HG03064 (cell line): Measurements from ENCODE around the gene CCDC182.

Source experiments
- ATAC-seq: cut with Tn5 transposase; IDR thresholded peaks from one replicate; pipeline ENCODE4 v1.9.1; 2021; ENCODE audit warnings: low read depth; ENCODE audit not compliant: unreplicated experiment

The CCDC182 gene

DNA sequence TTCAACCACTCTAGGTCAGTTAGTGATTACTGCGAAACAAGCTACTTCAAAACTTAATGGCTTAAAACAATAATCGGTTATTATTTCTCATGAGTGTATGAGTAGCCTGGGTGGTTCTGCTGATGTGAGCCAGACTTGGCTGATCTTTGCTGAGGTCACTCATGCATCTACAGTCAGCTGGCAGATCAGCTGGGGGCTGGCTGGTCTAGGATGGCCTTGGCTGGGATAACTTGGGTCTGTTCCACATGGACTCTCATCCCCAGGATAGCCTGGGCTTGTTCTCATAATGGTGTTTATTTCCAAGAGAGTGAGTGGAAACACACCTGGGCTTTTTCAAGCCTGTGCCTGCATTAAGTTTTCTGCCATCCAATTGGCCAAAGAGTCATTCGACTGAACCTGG is 13.0 kb downstream of the CCDC182 start:
- ATAC-seq = no peak

DNA sequence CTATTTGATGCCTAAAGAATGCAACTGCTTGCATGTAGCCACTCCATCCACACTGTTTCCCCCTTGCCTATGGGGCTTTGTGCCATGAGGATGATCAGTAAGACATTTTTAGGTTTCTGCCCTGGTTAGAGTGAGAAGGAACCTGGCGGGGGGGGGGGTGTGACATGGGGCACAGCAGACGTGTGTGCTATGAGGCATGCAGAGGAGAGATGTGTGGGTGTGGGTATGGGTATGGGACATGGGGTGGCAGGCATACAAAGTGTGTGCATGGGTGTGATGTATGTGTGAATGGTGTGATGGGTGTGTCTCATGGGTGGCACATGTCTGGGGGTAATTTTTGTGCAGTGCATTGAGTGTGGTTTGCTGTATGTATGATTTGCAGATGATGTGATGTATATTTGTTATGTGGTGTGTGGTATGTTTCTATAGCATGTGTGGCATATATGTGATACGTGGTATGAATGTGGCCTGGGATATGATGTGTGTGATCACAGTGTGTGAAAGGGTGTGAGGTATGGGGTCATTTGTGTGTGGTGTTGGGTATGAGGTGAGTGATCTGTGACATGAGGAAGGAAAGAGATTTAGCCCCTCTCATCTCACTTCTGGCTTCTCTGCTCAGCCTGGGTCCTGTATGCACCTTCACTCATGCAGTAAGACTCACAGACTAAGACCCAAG is 14.9 kb downstream of the CCDC182 start:
- ATAC-seq = no peak

DNA sequence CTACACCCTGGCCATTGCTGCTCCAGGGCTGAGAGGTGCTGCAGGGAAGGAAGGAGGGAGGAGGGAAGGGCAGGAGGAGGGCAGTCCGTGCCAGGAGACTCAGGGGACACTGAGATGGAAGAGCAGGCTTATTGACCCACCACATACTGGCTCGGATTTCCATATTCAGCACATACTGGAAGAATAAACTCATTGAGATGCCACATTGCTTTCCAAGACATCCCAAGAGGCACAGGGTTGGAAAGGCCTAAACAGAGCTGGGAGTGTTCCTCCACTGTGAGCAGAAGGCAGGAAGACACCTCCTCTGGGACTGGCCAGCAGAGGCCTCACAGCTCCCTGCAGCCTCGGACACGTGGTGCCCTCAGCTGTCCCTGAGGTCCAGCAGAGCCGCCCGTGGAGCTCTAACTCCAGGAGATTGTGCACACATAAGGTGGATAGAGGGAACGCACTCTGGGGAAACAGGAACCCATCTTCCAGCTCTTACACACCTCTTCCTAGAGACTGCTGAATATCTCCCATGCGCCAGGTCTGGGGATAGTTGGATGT is 17.4 kb downstream of the CCDC182 start:
- no peak for ATAC-seq

DNA sequence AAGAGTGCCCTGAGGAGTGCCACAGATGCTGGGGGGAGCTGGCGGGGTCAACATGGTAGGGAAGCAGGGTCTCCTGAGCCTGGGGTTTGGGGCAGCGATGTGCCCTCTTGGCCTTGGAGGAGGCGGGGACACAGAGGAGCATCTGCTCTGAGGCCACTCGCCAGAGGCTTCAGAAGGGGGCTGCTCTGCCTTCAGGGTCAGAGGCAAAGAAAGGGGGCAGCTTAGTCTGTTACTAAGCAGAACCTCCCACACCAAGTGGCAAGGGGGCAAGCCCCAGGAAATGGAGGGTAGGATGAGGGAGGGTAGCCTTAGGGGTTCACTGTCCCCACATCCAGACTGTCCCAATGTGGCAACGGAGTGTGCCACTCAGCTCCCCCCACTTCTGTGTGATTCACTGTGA is 18.3 kb downstream of the CCDC182 start:
- ATAC-seq = no peak

DNA sequence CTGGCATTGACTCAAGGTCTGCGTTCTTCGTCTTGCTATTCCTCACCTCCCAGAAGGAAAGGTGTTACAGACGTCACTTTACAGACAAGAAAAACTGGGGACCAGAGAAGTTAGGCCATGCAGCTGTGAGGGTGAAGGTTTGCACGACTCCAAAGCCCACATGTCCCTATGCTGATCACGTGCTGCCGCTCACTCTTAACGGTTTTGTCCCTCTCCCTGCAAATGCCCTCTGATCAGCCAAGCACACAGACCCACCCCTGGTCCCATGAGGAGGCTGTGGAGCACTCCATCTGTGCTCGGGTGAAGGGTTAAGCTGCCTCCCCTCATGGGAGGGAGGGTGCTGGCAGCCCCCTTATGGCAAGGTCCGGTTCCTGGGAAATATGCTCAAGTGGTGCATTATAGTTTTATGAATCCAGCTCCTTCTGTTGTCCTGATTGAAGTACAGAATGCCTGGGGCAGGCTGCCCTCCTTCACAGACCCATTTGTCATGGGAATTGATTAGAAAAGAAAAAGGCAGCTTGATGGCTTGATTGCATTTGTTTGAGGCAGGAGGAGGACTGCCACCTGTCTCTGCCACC is 18.8 kb downstream of the CCDC182 start:
- no peak for ATAC-seq

DNA sequence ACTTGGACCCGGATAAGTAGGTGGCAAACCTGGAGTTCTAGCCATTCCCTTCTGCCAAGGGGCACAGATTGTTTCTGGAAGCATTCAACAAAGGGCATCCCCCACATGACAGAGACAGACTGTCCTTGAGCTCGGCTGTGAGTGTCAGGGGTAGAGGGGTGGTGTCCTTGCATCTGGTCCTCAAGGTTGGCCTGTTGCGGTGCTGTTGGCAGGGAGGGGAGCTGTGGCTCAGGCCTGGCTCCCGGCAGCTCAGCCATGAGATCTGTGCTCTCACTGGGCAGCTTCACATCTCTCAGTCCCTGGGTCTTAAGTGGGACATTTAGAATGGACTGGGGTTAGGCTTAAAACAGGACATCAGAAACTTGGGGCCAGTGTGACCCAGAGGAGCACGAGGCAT is 20.4 kb downstream of the CCDC182 start:
- ATAC-seq = no peak

DNA sequence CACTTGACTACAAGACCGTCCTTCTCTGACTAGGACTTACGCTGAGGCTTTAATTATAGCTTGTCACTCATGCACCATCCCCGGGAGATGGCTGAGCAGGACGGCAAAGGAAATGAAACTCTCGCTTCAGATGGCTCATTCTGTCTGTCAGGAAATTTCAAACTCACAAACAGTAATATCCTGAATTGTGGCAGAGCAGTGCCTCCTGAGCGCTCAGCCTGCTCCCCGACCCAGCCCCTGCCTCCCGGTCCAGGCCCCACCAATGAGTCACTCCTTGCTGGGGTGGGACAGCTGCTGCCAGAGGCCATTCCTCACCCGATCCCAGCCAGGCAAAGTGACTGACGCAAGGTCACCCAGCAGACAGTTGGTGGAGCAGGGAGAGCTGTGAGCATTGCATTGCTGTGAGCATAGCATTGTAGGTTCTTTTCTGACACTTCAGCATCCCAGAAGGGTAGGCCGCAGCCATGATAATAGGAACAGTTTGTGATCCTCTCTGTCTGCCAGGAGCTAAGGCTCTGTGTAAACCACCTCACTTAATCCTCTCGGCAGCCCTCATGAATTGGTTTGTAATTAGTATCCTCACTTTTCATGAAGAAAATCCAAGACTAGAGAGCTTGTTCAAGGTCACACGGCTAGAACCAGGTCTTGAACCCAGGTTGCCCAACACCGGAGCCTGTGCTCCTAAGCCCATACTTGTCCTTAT is 20.9 kb downstream of the CCDC182 start:
- ATAC-seq = no peak

DNA sequence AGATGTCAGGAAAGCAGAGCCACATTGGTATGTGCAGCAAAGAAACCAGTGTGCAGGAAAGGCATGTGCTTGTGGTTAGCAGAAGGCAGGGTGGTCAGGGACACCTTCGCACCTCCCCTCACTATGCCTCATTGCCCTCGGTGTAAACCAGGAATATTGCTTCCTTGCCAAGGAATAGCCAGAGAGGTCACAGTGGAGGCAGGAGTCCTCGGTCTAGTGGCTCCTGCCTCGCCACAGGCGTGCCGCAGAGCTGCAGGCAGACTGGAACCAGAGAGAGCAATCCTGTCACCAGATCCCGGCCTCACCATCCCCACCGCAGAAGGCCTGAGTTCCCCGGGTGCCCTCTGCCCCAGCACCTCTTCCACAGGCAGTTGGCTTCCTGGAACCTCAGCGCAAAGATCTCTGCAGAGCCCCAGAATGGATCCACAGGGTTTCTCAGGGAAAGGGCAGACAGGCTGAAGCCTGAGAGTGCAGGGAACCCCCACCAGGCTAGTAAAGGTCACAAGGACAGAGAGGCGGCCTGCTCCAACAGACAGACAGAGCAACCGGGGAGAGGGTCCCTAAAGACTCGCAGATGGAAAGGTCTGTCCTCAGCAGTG is 21.6 kb downstream of the CCDC182 start:
- ATAC-seq = no peak

DNA sequence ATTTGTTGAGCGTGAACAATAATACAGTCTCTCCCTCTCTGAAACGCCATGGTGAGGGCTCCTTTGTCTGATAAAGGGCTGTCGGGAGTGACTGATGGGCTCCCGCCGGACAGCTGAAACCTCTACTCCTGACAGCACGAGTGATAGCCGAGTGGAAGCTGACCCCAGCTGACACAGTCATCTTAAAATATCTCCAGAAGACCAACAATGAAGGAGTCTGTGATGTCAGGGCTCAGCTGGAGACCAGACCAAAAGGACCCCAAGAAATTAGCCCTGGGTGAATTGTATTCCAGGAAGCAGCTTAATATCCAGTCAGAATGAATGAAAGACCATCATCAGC is 22.4 kb downstream of the CCDC182 start:
- ATAC-seq = no peak

DNA sequence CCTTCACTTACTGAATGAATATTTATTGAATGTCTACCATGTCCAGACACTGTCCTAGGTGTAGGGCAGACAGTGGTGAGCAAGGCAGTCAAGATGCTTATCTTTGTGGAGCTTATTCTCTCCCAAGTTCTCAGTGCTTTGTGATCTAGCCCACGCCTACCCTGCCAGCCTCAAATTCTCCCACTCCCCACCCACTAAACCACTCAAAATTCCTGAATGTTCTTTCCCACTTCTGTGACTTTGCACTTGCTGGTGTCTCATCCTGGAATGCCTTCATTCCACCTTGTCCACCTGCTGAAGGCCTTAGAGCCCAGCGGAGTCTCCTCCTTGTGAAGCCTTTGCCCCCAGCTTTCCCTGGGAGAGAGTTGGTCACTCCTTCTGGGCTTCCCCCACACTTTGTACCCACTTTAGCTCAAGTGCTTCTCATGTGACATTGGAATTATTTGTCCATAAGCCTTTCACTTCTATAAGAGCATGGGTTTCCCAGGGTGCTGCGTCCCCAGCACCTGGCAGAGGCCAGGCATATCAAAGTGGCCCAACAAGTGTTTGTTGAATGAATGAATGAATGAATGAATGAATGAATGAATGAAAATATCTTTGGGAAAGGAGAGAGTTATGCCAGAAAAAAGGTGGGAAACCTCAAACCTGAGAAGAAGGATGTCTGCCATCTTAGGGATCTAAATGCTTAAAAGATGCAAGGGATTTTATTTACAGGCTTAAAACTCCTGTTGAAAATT is 23.0 kb downstream of the CCDC182 start:
- no peak for ATAC-seq

DNA sequence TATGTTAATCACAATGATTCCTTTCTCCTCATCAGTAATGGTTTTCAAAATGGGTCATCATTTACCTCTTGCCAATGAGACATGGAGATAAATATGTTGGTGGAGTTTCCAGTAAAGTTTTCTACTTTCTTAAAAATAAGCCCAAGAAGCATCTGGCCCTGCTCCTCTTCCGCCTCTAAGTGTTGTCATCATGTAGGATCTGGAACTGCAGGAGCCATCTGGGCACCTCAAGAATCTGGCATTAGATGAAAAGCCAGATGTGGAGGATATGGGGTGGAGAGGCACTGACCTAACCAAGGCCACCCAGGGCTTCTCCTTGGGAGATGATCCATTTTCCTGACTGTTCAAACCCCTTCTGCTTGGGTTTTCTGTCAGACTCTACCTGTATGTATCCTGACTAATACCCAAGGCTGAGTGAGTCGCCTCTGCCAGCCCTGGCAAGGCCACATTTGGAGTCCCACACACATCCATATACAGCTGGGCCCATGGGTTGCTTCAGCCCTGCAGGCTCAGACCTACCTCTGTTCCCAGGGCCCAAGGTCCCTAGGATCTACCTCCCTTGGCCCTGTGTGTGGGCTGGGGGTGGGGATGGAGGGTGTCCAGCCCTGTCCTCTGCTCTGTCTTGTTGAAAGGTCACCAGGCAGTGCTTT is 24.6 kb downstream of the CCDC182 start:
- ATAC-seq = no peak

DNA sequence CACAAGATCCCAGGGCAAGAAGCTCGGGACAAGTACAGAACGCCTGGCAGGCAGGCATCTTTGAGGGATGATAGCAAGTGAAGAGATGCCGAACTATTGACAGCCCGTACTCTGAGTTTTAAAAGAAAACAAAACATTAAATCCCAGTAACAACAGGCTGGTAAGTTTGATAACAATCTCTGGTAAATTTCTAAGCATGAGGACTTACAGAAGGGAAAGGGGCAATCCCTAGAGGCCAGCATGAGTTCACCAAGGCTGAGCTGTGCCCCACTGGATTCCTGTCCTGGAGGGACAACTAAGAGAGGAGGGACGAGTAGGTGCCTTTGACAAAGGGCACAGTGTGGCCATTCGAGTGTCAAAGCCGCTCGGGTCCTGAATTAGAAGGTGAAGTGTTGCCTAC is 26.2 kb downstream of the CCDC182 start:
- no peak for ATAC-seq

DNA sequence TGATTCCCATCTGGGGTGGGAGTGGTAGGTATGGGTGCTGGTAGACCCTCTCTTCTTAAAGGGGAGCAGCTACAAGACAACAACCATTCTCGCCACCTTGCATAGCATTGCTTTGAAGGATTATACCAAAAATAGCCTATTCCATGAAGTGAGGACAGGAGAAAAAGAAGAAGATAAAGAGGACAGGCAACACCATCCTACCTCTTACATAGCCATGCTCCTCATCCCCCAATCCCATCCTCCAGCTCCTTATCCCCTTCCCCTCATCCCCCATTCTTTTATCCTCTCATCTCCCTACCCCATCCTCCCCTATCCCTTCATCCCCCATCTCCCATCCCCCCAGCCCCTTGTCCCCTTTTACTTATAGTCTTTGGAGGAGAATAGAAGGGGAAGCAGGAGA is 29.1 kb downstream of the CCDC182 start:
- ATAC-seq = no peak

DNA sequence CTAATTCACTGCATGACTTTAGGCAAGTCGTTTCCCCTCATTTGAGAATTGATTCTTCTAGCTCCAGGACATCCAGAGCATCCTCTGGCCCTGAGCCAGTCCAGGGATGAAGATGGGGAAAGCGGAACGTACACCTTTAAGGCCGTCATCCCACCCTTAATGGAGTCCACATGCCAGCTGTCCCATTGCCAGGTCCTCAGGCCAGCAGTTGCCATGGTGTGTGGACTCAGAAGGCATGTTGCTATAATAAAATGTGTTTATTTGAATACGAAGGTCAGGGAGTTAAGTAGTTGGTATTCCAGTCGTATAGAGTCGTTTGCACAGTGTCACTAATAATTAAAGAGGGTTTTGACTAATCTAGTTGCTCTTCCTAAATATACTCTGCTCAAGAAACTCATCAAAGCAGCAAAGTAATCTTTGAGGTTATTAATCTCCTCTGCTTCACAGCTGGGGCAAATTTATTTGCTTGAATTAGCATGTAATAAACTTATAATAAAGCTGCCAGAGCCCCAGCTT is 30.4 kb downstream of the CCDC182 start:
- no peak for ATAC-seq

DNA sequence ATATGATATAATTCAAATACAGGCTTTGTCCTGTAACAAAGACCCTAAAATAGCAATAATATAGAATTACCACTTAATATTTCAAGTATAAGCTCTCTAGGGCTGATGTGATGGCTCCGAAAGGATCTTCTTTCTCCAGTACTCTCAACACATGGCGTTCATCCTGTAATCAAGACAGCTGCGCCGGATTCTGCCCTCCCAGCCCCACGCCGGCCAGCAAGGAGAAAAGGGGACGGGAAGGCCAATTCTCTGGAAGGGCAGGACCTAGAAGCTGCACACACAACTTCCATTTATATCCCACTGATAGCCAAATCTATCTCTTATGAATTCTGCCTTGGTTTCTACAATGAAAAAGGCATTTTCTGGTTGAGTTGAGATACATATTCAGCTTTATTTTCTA is 32.0 kb downstream of the CCDC182 start:
- ATAC-seq = no peak

DNA sequence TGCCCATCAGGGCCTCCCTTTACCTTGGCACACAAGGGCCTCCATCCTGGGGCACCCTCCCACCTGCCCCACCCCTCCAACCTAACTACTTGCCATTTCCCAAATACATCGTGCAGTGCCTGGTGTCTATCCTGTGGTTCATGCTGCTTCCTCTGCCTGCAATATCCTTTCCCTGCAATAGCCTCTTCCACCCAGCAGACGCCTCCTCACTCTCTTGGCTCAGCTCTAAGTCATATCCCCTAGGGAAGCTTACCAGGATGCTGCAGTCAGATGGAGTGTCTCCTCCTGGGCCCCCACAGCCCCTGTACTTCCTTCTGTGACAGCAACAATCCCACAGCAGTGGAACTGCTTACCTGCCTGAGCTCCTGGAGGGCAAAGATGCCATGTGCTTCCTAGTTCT is 36.7 kb downstream of the CCDC182 start:
- ATAC-seq = no peak

DNA sequence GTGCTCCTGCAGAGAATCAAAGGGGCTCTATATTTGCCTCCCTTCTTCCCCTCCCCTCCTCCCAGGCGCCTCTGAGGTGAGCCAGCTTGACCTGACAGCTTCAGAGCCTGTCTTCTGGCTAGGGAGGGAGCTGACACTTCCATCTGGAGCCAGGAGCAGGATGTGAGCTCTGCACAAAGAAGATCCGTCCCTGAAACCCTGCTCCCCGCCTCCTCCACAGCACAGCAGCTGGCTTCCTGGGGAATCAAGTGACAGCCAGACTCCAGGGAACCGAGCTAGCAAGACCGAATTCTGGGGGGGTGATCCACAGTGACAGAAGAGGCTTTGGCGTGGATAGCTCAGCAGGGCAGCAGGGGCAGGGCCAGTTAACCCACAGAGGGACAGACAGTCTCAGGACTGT is 37.2 kb downstream of the CCDC182 start:
- no peak for ATAC-seq

DNA sequence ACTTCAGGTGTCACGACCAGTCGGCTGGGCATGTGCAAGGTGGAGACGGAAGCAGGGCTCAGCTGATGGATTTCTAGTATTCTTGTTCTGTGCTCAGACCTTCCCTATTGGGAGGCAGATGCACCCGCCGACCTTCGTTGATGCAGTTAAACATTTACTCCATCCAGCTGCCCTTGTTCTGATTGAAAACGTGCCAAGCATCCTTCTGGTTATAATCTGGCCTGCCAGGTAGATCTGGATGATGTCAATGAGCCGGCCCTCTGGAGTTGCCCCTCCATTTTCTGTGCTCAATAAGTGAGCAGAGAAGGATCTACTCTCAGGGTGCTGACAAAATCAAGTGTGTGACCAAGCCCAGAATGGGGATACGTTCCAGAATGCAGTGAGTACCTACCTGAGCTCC is 38.3 kb downstream of the CCDC182 start:
- no peak for ATAC-seq

DNA sequence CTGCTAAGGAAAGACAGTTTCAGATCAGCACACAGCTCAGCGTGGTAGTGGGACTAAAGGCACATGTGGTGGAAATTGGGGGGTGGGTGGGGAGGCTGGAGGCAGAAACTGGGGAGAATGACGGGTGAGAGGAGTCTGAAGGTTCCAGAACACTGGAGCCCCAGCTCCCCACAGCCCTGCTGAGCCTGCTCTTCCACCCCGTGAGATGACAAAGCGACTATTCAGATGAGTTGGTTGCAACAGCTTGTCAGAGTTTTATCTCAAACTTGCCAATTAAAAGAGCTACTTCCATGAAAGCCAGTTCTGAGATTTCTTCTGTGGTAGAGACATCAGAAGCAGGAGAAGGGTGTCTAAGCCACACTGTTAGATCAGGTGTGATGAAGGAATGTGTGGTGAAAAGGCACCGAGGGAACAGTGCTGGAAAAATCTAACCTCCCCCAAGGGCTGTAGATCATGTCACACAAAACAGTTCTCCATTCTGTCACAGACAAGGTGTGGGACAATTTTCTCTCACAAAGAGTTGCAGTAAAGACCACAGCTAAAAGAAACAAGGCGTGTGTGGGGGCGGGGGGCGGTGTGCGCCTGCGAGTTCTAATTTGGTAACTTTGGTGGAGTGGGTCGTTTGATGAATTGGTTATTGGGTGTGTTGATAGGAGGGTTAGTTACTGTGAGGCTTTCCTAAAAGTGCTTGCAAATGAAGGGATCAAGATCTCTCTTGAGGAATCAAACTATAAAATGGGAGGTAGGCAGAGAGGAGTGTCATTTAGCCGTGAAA is 39.0 kb downstream of the CCDC182 start:
- ATAC-seq = no peak
